Measurements from ENCODE around the gene ARID5B. TPM values are rescaled to one million over a fixed set of nuclear protein-coding genes. Genes with fewer than 3 reads are reported as not detected.
A peak's percentile ranks its signal among the peaks of the same experiment; 100 is the strongest.

The ARID5B gene
- total RNA-seq, 1 experiment from 2014 or later, result 168 TPM

DNA sequence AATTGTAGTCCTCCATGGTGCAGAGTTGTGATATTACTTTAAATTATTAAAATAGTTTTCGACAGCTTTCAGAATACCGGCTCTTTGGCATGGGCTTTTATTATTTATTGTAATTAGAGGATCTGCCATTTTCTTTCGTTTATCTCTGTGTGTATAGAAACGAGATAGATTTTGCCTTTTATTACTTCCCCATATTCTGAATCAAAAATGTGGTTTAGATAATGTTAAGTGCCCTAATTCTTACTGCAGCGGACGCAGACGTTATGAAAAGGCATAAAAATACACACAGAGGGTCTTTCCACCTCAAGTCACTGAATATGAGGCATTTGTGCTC is 1.9 kb upstream of the ARID5B start:
- CTCF ChIA-PET, result interaction anchor here (0.6 to 3.4 kb wide), 6 partner anchors 62 to 167 kb away, joined by 3 to 24 read pairs (median 7); no protein-coding TSS in a partner anchor
- Histone ChIP-seq H3K4me3 (ENCODE audit: low read depth, low read length) (peak overlapping the region; percentile 97), H3K36me3 (ENCODE audit: control insufficient read depth, insufficient read depth, low read length) (no peaks in the 10 kb centered on the region), H3K9me3 (no peaks in the 10 kb centered on the region), H3K4me1 (peaks cover 39% of the 10 kb centered on the region), H3K27me3 (replicated peaks; ENCODE audit: control insufficient read depth, insufficient read depth, low read length) (no peaks in the 10 kb centered on the region)
- Mint-ChIP-seq H3K27me3 (ENCODE audit: insufficient read depth, unreplicated experiment) (no peaks in the 10 kb centered on the region), H3K36me3 (ENCODE audit: insufficient read depth, unreplicated experiment) (peaks cover 52% of the 10 kb centered on the region), H3K4me1 (ENCODE audit: low read depth, unreplicated experiment) (peaks cover 37% of the 10 kb centered on the region), H3K9me3 (ENCODE audit: unreplicated experiment) (no peaks in the 10 kb centered on the region), H3K4me3 (ENCODE audit: unreplicated experiment) (peak overlapping the region; percentile 89), H3K27ac (ENCODE audit: unreplicated experiment) (peak overlapping the region; percentile 99)
- intact Hi-C loops (cut with micrococcal nuclease; ENCODE audit: unreplicated experiment), result no loop called here
- TF ChIP-seq, protein P1, sequence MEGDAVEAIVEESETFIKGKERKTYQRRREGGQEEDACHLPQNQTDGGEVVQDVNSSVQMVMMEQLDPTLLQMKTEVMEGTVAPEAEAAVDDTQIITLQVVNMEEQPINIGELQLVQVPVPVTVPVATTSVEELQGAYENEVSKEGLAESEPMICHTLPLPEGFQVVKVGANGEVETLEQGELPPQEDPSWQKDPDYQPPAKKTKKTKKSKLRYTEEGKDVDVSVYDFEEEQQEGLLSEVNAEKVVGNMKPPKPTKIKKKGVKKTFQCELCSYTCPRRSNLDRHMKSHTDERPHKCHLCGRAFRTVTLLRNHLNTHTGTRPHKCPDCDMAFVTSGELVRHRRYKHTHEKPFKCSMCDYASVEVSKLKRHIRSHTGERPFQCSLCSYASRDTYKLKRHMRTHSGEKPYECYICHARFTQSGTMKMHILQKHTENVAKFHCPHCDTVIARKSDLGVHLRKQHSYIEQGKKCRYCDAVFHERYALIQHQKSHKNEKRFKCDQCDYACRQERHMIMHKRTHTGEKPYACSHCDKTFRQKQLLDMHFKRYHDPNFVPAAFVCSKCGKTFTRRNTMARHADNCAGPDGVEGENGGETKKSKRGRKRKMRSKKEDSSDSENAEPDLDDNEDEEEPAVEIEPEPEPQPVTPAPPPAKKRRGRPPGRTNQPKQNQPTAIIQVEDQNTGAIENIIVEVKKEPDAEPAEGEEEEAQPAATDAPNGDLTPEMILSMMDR (IDR thresholded peaks at IDR 0.05; ENCODE audit: insufficient read depth in 1 of 2, low read depth in 1 of 2, low read length in 1 of 2, severe bottlenecking in 1 of 2, unreplicated experiment in 1 of 2), result no peak
- POLR2A ChIA-PET, result interaction anchor here (2.1 kb wide), 1 partner anchor 62 kb away, joined by 12 read pairs; no protein-coding TSS in a partner anchor
- BruUV-seq (replicated peaks), result no TSS peak
- no peak for DNase-seq

DNA sequence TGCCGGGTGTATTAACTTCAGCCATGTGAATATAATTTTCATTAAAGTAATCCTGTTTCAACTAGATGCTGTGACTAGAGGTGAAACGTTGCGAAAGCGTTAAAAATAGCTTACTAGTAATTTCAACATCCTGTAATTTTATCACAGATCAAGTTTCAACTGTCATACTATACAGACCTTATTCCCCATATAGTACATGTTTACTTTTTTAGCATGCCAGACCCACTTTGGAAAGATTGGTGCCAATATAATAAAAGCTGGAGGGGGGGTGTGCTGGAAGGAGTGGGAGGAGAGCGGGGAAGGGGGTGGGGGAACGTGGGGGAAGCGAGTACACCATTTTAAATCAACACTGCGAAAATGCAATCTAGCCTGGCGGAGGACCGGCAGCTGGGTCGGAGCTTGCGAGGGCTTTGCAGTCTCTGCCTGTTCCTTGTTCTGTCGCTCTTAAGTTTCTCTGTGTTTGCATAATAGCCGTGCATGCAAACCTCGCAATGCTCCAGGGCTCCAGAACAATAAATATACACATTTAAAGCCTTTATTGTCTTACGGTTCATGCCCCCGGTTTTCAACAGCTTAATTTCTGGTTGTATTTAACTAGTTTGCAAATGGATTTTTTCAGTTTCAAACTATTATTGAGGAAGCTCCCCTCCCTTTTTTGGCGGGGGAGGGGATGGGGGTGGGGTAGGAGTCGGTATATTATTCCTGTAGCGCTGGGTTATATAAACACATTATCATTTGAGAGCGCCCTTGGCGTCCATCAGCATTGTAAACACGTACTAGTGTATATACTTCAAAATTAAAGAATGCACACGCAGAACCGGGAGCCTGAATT is 1.3 kb upstream of the ARID5B start:
- no peaks in the 10 kb centered on the region for H3K9me3 ChIP-seq
- no TSS peak for BruUV-seq (replicated peaks)
- intact Hi-C loops (cut with micrococcal nuclease; ENCODE audit: unreplicated experiment), result no loop called here
- peak overlapping the region; percentile 89 for H3K4me3 Mint-ChIP-seq (ENCODE audit: unreplicated experiment)
- peaks cover 58% of the 10 kb centered on the region for H3K36me3 Mint-ChIP-seq (ENCODE audit: insufficient read depth, unreplicated experiment)
- H3K27me3 Mint-ChIP-seq (ENCODE audit: insufficient read depth, unreplicated experiment), result no peaks in the 10 kb centered on the region
- H3K4me3 ChIP-seq (ENCODE audit: low read depth, low read length), result peak overlapping the region; percentile 97
- ChIA-PET CTCF (interaction anchor here (0.6 to 3.4 kb wide), 8 partner anchors 62 to 167 kb away, joined by 3 to 24 read pairs (median 6); no protein-coding TSS in a partner anchor), POLR2A (interaction anchor here (0.6 to 2.1 kb wide), 6 partner anchors 52 to 194 kb away, joined by 3 to 12 read pairs (median 7); no protein-coding TSS in a partner anchor)
- no peaks in the 10 kb centered on the region for H3K27me3 ChIP-seq (replicated peaks; ENCODE audit: control insufficient read depth, insufficient read depth, low read length)
- peaks cover 44% of the 10 kb centered on the region for H3K4me1 ChIP-seq
- peak; percentile 82 to 88 for DNase-seq
- TF ChIP-seq, protein P1 (IDR thresholded peaks at IDR 0.05; ENCODE audit: insufficient read depth in 1 of 2, low read depth in 1 of 2, low read length in 1 of 2, severe bottlenecking in 1 of 2, unreplicated experiment in 1 of 2), result no peak
- H3K27ac Mint-ChIP-seq (ENCODE audit: unreplicated experiment), result peak overlapping the region; percentile 99
- H3K4me1 Mint-ChIP-seq (ENCODE audit: low read depth, unreplicated experiment), result peaks cover 42% of the 10 kb centered on the region
- no peaks in the 10 kb centered on the region for H3K36me3 ChIP-seq (ENCODE audit: control insufficient read depth, insufficient read depth, low read length)
- H3K9me3 Mint-ChIP-seq (ENCODE audit: unreplicated experiment), result no peaks in the 10 kb centered on the region

DNA sequence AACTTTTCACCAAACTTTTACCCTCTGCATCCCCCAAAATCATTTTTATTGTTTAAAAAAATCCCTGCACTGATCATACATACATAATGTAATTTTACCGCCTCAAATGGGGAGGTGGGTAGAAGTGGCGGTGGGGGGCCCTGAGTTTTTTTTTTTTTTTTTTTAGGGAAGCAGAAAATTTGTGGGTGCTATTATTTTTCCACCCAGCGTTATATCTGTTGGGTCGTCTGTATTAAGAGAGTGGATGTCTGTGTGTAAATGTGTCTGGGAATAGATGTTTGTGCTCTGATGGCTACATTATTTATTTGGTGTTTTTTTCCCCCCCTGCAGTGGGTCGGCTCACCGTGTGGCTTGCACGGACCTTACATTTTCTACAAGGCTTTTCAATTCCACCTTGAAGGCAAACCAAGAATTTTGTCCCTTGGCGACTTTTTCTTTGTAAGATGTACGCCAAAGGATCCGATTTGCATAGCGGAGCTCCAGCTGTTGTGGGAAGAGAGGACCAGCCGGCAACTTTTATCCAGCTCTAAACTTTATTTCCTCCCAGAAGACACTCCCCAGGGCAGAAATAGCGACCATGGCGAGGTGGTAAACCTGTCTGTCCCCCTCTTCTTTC is 438 bp downstream of the ARID5B start:
- POLR2A ChIA-PET, result interaction anchor here (0.6 to 2.1 kb wide), 6 partner anchors 35 to 187 kb away, joined by 3 to 12 read pairs (median 5); no protein-coding TSS in a partner anchor

More for the DNA sequence above, 438 bp downstream of the ARID5B start:
- DNase-seq, result peak in 1 of 2 experiments; percentile 37
- no peaks in the 10 kb centered on the region for H3K9me3 ChIP-seq
- TF ChIP-seq, protein P1 (IDR thresholded peaks at IDR 0.05; ENCODE audit: insufficient read depth in 1 of 2, low read depth in 1 of 2, low read length in 1 of 2, severe bottlenecking in 1 of 2, unreplicated experiment in 1 of 2), result no peak
- peak overlapping the region; percentile 97 for H3K4me3 ChIP-seq (ENCODE audit: low read depth, low read length)
- H3K27me3 ChIP-seq (replicated peaks; ENCODE audit: control insufficient read depth, insufficient read depth, low read length), result no peaks in the 10 kb centered on the region
- intact Hi-C loops (cut with micrococcal nuclease; ENCODE audit: unreplicated experiment), result loop anchor here (1.0 to 2.0 kb wide), 2 partner anchors 137 to 151 kb away; no protein-coding TSS in a partner anchor
- Mint-ChIP-seq H3K9me3 (ENCODE audit: unreplicated experiment) (no peaks in the 10 kb centered on the region), H3K27ac (ENCODE audit: unreplicated experiment) (peak overlapping the region; percentile 99), H3K27me3 (ENCODE audit: insufficient read depth, unreplicated experiment) (no peaks in the 10 kb centered on the region), H3K4me3 (ENCODE audit: unreplicated experiment) (peak overlapping the region; percentile 89), H3K4me1 (ENCODE audit: low read depth, unreplicated experiment) (peaks cover 48% of the 10 kb centered on the region), H3K36me3 (ENCODE audit: insufficient read depth, unreplicated experiment) (peaks cover 72% of the 10 kb centered on the region)
- peaks cover 3% of the 10 kb centered on the region; the same call in 1 of the 2 replicates for H3K36me3 ChIP-seq (ENCODE audit: control insufficient read depth, insufficient read depth, low read length)
- peaks cover 57% of the 10 kb centered on the region for H3K4me1 ChIP-seq
- CTCF ChIA-PET, result interaction anchor here (0.7 to 3.4 kb wide), 6 partner anchors 25 to 343 kb away, joined by 3 to 24 read pairs (median 4); no protein-coding TSS in a partner anchor
- BruUV-seq (replicated peaks), result TSS peak; percentile 33

Measured in Caco-2 (cell line).